Astrocyte (in vitro differentiated cells and primary cell): ENCODE results near the gene MBNL1.

ENCODE experiments used
- CTCF ChIP-seq: IDR thresholded peaks from 2 replicates; pipeline ENCODE4 v1.5.1; 2011; ENCODE audit warnings: low read depth, mild to moderate bottlenecking, inconsistent platforms, low read length, moderate library complexity; ENCODE audit not compliant: insufficient read depth
- EZH2 ChIP-seq: IDR thresholded peaks from 2 replicates; pipeline ENCODE4 v1.6.1; 2012; ENCODE audit warnings: mild to moderate bottlenecking, low read length, inconsistent platforms; ENCODE audit not compliant: insufficient read depth

- no peak for TF ChIP-seq CTCF
- TF ChIP-seq EZH2, result no peak
Measured at GRCh38 chr3:152438181-152438580, 169.5 kb downstream of the MBNL1 start.
